ENCODE results near the gene MACO1. TPM values are rescaled to one million over a fixed set of nuclear protein-coding genes. Genes with fewer than 3 reads are reported as not detected.
"Not testable (repeated sequence)": the region's sequence is repeated elsewhere in the genome, so short reads cannot be mapped to it uniquely, and the experiment has no call there.

MACO1 gene
- total RNA-seq, 1 experiment from 2014 or later = 16.3 TPM

DNA sequence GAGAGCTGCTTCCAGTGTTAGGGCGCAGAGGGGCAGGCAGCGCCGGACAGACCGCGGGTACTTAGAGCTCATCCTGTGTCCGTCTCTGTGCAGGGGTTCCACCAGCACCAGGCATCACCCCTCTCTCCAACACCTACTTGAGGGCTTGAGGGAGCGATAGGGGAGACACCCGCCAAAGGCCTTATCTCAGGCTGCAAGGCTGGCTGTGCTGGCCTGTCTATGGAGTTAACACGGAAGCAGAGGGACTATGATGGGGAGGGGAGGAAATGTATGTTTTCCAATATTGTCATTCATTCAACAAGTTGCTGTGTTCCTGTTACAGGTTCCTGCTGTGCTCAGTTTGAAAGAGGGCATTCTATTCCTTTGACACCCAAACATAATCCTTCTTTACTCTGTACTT lies 10.0 kb upstream of the MACO1 start, which contains the start of gene RHCE:
Gene RHCE, minus strand, starts transcription at position 111 of the 400 bp plus-strand sequence. Its CDS starts 39 bp downstream, at position 72.
- H2BK12ac ChIP-seq (ENCODE audit: insufficient read length, low read depth, low read length); H2BK5ac ChIP-seq (ENCODE audit: insufficient read length, low read length); H3K9ac ChIP-seq (ENCODE audit: extremely low read depth, insufficient read length, low read length); DNase-seq; H3K79me2 ChIP-seq (ENCODE audit: insufficient read depth, low read length); H2BK15ac ChIP-seq (ENCODE audit: low read depth, low read length); H2BK20ac ChIP-seq (ENCODE audit: low read depth, low read length, poor library complexity, severe bottlenecking); H3K14ac ChIP-seq (ENCODE audit: insufficient read depth, low read length); H3K56ac ChIP-seq (ENCODE audit: insufficient read length, low read depth, low read length); H3K4me3 Mint-ChIP-seq; H2AK5ac ChIP-seq (ENCODE audit: insufficient read length, low read length); H3K4ac ChIP-seq (ENCODE audit: low read depth, low read length); H3K9me3 Mint-ChIP-seq; H4K8ac ChIP-seq (replicated peaks; ENCODE audit: insufficient read length, low read depth, low read length); H3K9me3 ChIP-seq (ENCODE audit: control insufficient read depth, low read depth, low read length); H4K91ac ChIP-seq (ENCODE audit: insufficient read length, low read depth, low read length); H3T11ph ChIP-seq (ENCODE audit: low read length); H3K27me3 ChIP-seq (ENCODE audit: insufficient read depth, low read length); H2AFZ ChIP-seq (ENCODE audit: low read length); H3K36me3 Mint-ChIP-seq (ENCODE audit: insufficient read depth in 1 of 3, low read depth in 3 of 3); H3K79me1 ChIP-seq (ENCODE audit: insufficient read depth, low read depth, low read length, poor library complexity, severe bottlenecking); H3K23me2 ChIP-seq (ENCODE audit: insufficient read length, low read depth, low read length, poor library complexity, severe bottlenecking); H3K27ac Mint-ChIP-seq; H3K18ac ChIP-seq (ENCODE audit: insufficient read length, low read depth, low read length); H3K23ac ChIP-seq (ENCODE audit: insufficient read length, low read depth, low read length); H2BK120ac ChIP-seq (ENCODE audit: low read depth, low read length, poor library complexity, severe bottlenecking); H4K5ac ChIP-seq (ENCODE audit: insufficient read length, low read depth, low read length); H4K20me1 ChIP-seq (ENCODE audit: control insufficient read depth, insufficient read depth, insufficient read length); H3K4me2 ChIP-seq (ENCODE audit: insufficient read depth, insufficient read length, low read length); H3K4me1 ChIP-seq (ENCODE audit: insufficient read depth, low read length); H3K27ac ChIP-seq (ENCODE audit: insufficient read length, low read depth, low read length): not testable (repeated sequence)
- H3K4me1 Mint-ChIP-seq = peaks cover 13 to 22% of the 10 kb centered on the region in 2 experiments
- no CpG with 5 or more reads among the region's 9 CpGs for WGBS (ENCODE audit: extremely low coverage, insufficient read length, low lambda C conversion rate)
- H3K27me3 Mint-ChIP-seq (ENCODE audit: low read depth) = peaks cover 31% of the 10 kb centered on the region

DNA sequence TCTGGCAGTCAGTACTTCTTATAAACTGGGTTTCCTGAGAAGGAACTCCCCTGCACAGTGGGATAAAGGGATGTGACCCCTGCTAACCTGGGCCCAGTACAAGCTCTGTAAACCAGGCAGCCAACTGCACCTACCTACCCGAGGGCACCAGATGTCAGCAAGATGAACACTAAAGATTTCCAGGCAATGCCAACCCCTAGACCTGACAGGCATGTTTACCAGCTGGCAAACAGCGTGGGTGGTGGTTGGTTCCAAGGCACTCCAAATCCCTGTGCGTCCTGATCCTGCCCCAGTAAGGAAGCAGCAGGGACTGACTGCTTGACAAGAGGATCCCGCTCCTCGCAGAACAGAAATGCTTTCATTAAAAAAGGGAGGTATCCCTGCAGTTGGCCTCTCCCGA lies 7.5 kb upstream of the MACO1 start:
- H3K4me1 ChIP-seq (ENCODE audit: insufficient read depth, low read length); H3K9me3 Mint-ChIP-seq: not testable (repeated sequence)

More for the DNA sequence above, 7.5 kb upstream of the MACO1 start:
- not testable (repeated sequence) for H2BK15ac ChIP-seq (ENCODE audit: low read depth, low read length); H3K4me3 Mint-ChIP-seq; H4K5ac ChIP-seq (ENCODE audit: insufficient read length, low read depth, low read length); H3K9me3 ChIP-seq (ENCODE audit: control insufficient read depth, low read depth, low read length); H2BK20ac ChIP-seq (ENCODE audit: low read depth, low read length, poor library complexity, severe bottlenecking); H4K20me1 ChIP-seq (ENCODE audit: control insufficient read depth, insufficient read depth, insufficient read length); H3K79me1 ChIP-seq (ENCODE audit: insufficient read depth, low read depth, low read length, poor library complexity, severe bottlenecking); H3K27ac Mint-ChIP-seq; H3K36me3 Mint-ChIP-seq (ENCODE audit: insufficient read depth in 1 of 3, low read depth in 3 of 3); H3K23me2 ChIP-seq (ENCODE audit: insufficient read length, low read depth, low read length, poor library complexity, severe bottlenecking); H2BK120ac ChIP-seq (ENCODE audit: low read depth, low read length, poor library complexity, severe bottlenecking); H3K18ac ChIP-seq (ENCODE audit: insufficient read length, low read depth, low read length); H3K4me2 ChIP-seq (ENCODE audit: insufficient read depth, insufficient read length, low read length); H3K56ac ChIP-seq (ENCODE audit: insufficient read length, low read depth, low read length); H3K27ac ChIP-seq (ENCODE audit: insufficient read length, low read depth, low read length); H3K4ac ChIP-seq (ENCODE audit: low read depth, low read length); DNase-seq; H3K9ac ChIP-seq (ENCODE audit: extremely low read depth, insufficient read length, low read length); H4K91ac ChIP-seq (ENCODE audit: insufficient read length, low read depth, low read length); H2AK5ac ChIP-seq (ENCODE audit: insufficient read length, low read length); H3T11ph ChIP-seq (ENCODE audit: low read length); H3K14ac ChIP-seq (ENCODE audit: insufficient read depth, low read length); H2AFZ ChIP-seq (ENCODE audit: low read length); H3K27me3 ChIP-seq (ENCODE audit: insufficient read depth, low read length); H3K23ac ChIP-seq (ENCODE audit: insufficient read length, low read depth, low read length); H2BK12ac ChIP-seq (ENCODE audit: insufficient read length, low read depth, low read length); H2BK5ac ChIP-seq (ENCODE audit: insufficient read length, low read length); H4K8ac ChIP-seq (replicated peaks; ENCODE audit: insufficient read length, low read depth, low read length); H3K79me2 ChIP-seq (ENCODE audit: insufficient read depth, low read length)
- peaks cover 35% of the 10 kb centered on the region for H3K27me3 Mint-ChIP-seq (ENCODE audit: low read depth)
- WGBS (ENCODE audit: extremely low coverage, insufficient read length, low lambda C conversion rate) = no CpG with 5 or more reads among the region's 6 CpGs
- H3K4me1 Mint-ChIP-seq = peaks cover 13 to 22% of the 10 kb centered on the region in 2 experiments
